GM18517 (cell line): ENCODE results near the gene DNAJA2.

Experiments
- ATAC-seq: cut with Tn5 transposase; IDR thresholded peaks from one replicate; pipeline ENCODE4 v1.9.1; 2021; ENCODE audit warnings: mild to moderate bottlenecking, moderate library complexity; ENCODE audit not compliant: unreplicated experiment

The DNAJA2 gene

DNA sequence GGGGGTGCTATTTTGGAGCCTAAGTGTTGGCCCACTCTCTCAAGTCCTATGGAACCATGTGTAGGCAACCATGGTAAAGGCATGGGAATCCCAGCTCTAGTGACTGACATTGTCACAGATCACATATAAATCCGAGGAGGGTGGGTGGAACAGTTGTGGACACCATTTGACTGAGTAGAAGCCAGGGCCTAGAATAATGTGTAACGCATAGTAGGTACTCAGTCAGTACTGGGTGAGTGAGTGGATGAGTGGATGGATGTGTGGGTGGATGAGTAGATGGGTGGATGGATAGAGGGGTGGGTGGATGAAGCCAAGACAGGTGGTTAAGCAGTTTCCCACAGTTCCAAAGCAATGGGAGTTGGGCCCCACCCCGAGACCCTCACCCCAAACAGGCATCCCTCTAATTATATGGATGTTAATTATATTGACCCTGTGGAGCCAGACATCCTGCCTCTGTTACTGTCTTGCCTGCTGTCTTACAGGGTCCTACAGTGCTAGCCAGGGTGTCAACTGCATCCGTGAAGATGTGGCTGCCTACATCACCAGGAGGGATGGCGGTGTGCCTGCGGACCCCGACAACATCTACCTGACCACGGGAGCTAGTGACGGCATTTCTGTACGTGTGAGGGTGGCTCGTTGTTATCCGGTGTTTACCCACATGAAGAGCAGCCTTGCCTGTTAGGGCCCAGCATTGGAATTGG, 67.0 kb downstream of the DNAJA2 start:
- no peak for ATAC-seq
